Activated CD4-positive, alpha-beta T cell treated with anti-CD3 and anti-CD28 coated beads for 36 hours (primary cell): ENCODE data around the gene SDK1. TPM values are rescaled to one million over a fixed set of nuclear protein-coding genes. Genes with fewer than 3 reads are reported as not detected.

ENCODE experiments used
- ATAC-seq: fragments of 200-7000 bp; cut with Tn5 transposase; one replicate; pipeline ENCODE4 v1.10.0; 2021; ENCODE audit warnings: mild to moderate bottlenecking, moderate library complexity
- CTCF ChIA-PET: fragments of 350-600 bp; sonication (Branson Sonifier 250); formaldehyde crosslinking; loops from one replicate; lab custom pipeline; 2021; ENCODE audit warnings: antibody characterized with exemption; lab: Charles Lee
- POLR2A ChIA-PET: fragments of 350-600 bp; sonication (Branson Sonifier 250); formaldehyde crosslinking; loops from one replicate; lab custom pipeline; 2021; ENCODE audit warnings: antibody characterized with exemption, inconsistent platforms; lab: Charles Lee
- DNase-seq: peaks from one replicate; pipeline ENCODE4 v3.0.0-alpha.2; 2020
- H3K27ac Mint-ChIP-seq: one replicate; pipeline ENCODE4 v1.8.0; 2021; ENCODE audit warnings: mixed read lengths
- H3K27me3 Mint-ChIP-seq: one replicate; pipeline ENCODE4 v1.8.0; 2021; ENCODE audit warnings: mixed read lengths
- H3K36me3 Mint-ChIP-seq: one replicate; pipeline ENCODE4 v1.8.0; 2021; ENCODE audit warnings: low read depth, mixed read lengths
- H3K4me1 Mint-ChIP-seq: one replicate; pipeline ENCODE4 v1.8.0; 2021; ENCODE audit warnings: mixed read lengths
- H3K4me3 Mint-ChIP-seq: one replicate; pipeline ENCODE4 v1.8.0; 2021; ENCODE audit warnings: mild to moderate bottlenecking, moderate library complexity, mixed read lengths
- H3K9me3 Mint-ChIP-seq: one replicate; pipeline ENCODE4 v1.8.0; 2021; ENCODE audit warnings: low read depth, mixed read lengths
- intact Hi-C, 2 experiments: fragments of 100-400 bp; cut with DNase I in 1 of 2; cut with micrococcal nuclease in 1 of 2; formaldehyde crosslinking; loops; one replicate each; pipeline versions ENCODE4 v1.14.2 to v1.15.1; 2022 to 2024; cut with DNase I, micrococcal nuclease
- total RNA-seq, 2 experiments: library from RNA; stranded (reverse); gene quantifications; one replicate each; pipeline ENCODE4 v1.2.3, GENCODE V29; 2021

Gene SDK1
- total RNA-seq, 2 experiments from 2014 or later, result 1.1 to 1.9 TPM

GRCh38 chr7:4069268-4070095 lies 768.4 kb downstream of the SDK1 start:
- POLR2A ChIA-PET, result no interaction called here
- no peaks in the 10 kb centered on the region for H3K27me3 Mint-ChIP-seq
- no peaks in the 10 kb centered on the region for H3K36me3 Mint-ChIP-seq
- CTCF ChIA-PET, result no interaction called here
- H3K9me3 Mint-ChIP-seq, result no peaks in the 10 kb centered on the region
- intact Hi-C loops, result no loop called here
- H3K4me1 Mint-ChIP-seq, result peaks cover 11% of the 10 kb centered on the region
- ATAC-seq (no peak), DNase-seq (no peak)
- H3K27ac Mint-ChIP-seq, result no peak overlapping the region
- no peak overlapping the region for H3K4me3 Mint-ChIP-seq

GRCh38 chr7:4070214-4070613 lies 769.2 kb downstream of the SDK1 start:
- no peak overlapping the region for H3K4me3 Mint-ChIP-seq

GRCh38 chr7:4071370-4072058 lies 770.5 kb downstream of the SDK1 start:
- Mint-ChIP-seq H3K27me3 (no peaks in the 10 kb centered on the region), H3K9me3 (no peaks in the 10 kb centered on the region), H3K4me1 (no peaks in the 10 kb centered on the region), H3K27ac (no peak overlapping the region), H3K4me3 (no peak overlapping the region), H3K36me3 (no peaks in the 10 kb centered on the region)
- intact Hi-C loops, result no loop called here
- no peak for ATAC-seq
- ChIA-PET CTCF (no interaction called here), POLR2A (no interaction called here)
- no peak for DNase-seq

More at GRCh38 chr7:4070214-4070613, 769.2 kb downstream of the SDK1 start:
- POLR2A ChIA-PET, result interaction anchor here (0.6 kb wide), 1 partner anchor 389 kb away, joined by 4 read pairs; no protein-coding TSS in a partner anchor
- Mint-ChIP-seq H3K4me1 (peaks cover 4% of the 10 kb centered on the region), H3K27me3 (no peaks in the 10 kb centered on the region), H3K27ac (no peak overlapping the region), H3K9me3 (no peaks in the 10 kb centered on the region), H3K36me3 (no peaks in the 10 kb centered on the region)
- no peak for DNase-seq
- CTCF ChIA-PET, result no interaction called here
- ATAC-seq, result no peak
- intact Hi-C loops, result no loop called here

GRCh38 chr7:4072161-4072925 lies 771.3 kb downstream of the SDK1 start:
- H3K27me3 Mint-ChIP-seq, result no peaks in the 10 kb centered on the region
- ATAC-seq (no peak), DNase-seq (no peak)
- no peaks in the 10 kb centered on the region for H3K9me3 Mint-ChIP-seq
- intact Hi-C loops, result no loop called here
- POLR2A ChIA-PET, result no interaction called here
- no peaks in the 10 kb centered on the region for H3K36me3 Mint-ChIP-seq
- H3K4me3 Mint-ChIP-seq, result no peak overlapping the region
- CTCF ChIA-PET, result no interaction called here
- H3K27ac Mint-ChIP-seq, result no peak overlapping the region
- no peaks in the 10 kb centered on the region for H3K4me1 Mint-ChIP-seq

- Mint-ChIP-seq H3K9me3 (no peaks in the 10 kb centered on the region), H3K27me3 (no peaks in the 10 kb centered on the region), H3K27ac (no peak overlapping the region), H3K36me3 (no peaks in the 10 kb centered on the region), H3K4me3 (no peak overlapping the region), H3K4me1 (no peaks in the 10 kb centered on the region)
- no peak for ATAC-seq
- no peak for DNase-seq
- CTCF ChIA-PET, result no interaction called here
- intact Hi-C loops, result no loop called here
- POLR2A ChIA-PET, result no interaction called here
Measured at GRCh38 chr7:4073052-4073451, 772.0 kb downstream of the SDK1 start.

- Mint-ChIP-seq H3K27ac (no peak overlapping the region), H3K27me3 (no peaks in the 10 kb centered on the region), H3K36me3 (no peaks in the 10 kb centered on the region), H3K9me3 (no peaks in the 10 kb centered on the region), H3K4me3 (no peak overlapping the region), H3K4me1 (no peaks in the 10 kb centered on the region)
- DNase-seq (no peak), ATAC-seq (no peak)
- ChIA-PET CTCF (no interaction called here), POLR2A (no interaction called here)
- intact Hi-C loops, result no loop called here
Measured at GRCh38 chr7:4073750-4074149, 772.7 kb downstream of the SDK1 start.

GRCh38 chr7:4074407-4074806 lies 773.4 kb downstream of the SDK1 start:
- CTCF ChIA-PET, result no interaction called here
- DNase-seq (no peak), ATAC-seq (no peak)
- H3K27ac Mint-ChIP-seq, result no peak overlapping the region
- H3K9me3 Mint-ChIP-seq, result no peaks in the 10 kb centered on the region
- H3K36me3 Mint-ChIP-seq, result no peaks in the 10 kb centered on the region
- H3K27me3 Mint-ChIP-seq, result no peaks in the 10 kb centered on the region
- no peaks in the 10 kb centered on the region for H3K4me1 Mint-ChIP-seq
- POLR2A ChIA-PET, result no interaction called here
- no peak overlapping the region for H3K4me3 Mint-ChIP-seq
- intact Hi-C loops, result no loop called here

GRCh38 chr7:4074994-4075393 lies 773.9 kb downstream of the SDK1 start:
- Mint-ChIP-seq H3K36me3 (no peaks in the 10 kb centered on the region), H3K27me3 (no peaks in the 10 kb centered on the region), H3K9me3 (no peaks in the 10 kb centered on the region), H3K4me1 (no peaks in the 10 kb centered on the region), H3K27ac (no peak overlapping the region), H3K4me3 (no peak overlapping the region)
- DNase-seq, result no peak
- no peak for ATAC-seq
- ChIA-PET CTCF (no interaction called here), POLR2A (interaction anchor here (0.6 kb wide), 1 partner anchor 56 kb away, joined by 3 read pairs; no protein-coding TSS in a partner anchor)
- intact Hi-C loops, result no loop called here

- no peaks in the 10 kb centered on the region for H3K9me3 Mint-ChIP-seq
- CTCF ChIA-PET, result no interaction called here
Measured at GRCh38 chr7:4076701-4077294, 775.7 kb downstream of the SDK1 start.

GRCh38 chr7:4077980-4078379 lies 776.9 kb downstream of the SDK1 start:
- Mint-ChIP-seq H3K27ac (no peak overlapping the region), H3K4me3 (no peak overlapping the region), H3K36me3 (no peaks in the 10 kb centered on the region), H3K9me3 (no peaks in the 10 kb centered on the region), H3K4me1 (peaks cover 2% of the 10 kb centered on the region), H3K27me3 (no peaks in the 10 kb centered on the region)
- DNase-seq (no peak), ATAC-seq (no peak)
- intact Hi-C loops, result no loop called here
- ChIA-PET CTCF (no interaction called here), POLR2A (no interaction called here)

More at GRCh38 chr7:4076701-4077294, 775.7 kb downstream of the SDK1 start:
- no peak for DNase-seq
- no peak for ATAC-seq
- POLR2A ChIA-PET, result no interaction called here
- intact Hi-C loops, result no loop called here
- no peaks in the 10 kb centered on the region for H3K4me1 Mint-ChIP-seq
- no peaks in the 10 kb centered on the region for H3K27me3 Mint-ChIP-seq
- no peak overlapping the region for H3K27ac Mint-ChIP-seq
- H3K4me3 Mint-ChIP-seq, result no peak overlapping the region
- no peaks in the 10 kb centered on the region for H3K36me3 Mint-ChIP-seq

- Mint-ChIP-seq H3K9me3 (no peaks in the 10 kb centered on the region), H3K36me3 (no peaks in the 10 kb centered on the region), H3K4me1 (peaks cover 4% of the 10 kb centered on the region), H3K27me3 (no peaks in the 10 kb centered on the region), H3K4me3 (no peak overlapping the region), H3K27ac (no peak overlapping the region)
- POLR2A ChIA-PET, result no interaction called here
- ATAC-seq, result no peak
- no peak for DNase-seq
- intact Hi-C loops, result no loop called here
- CTCF ChIA-PET, result no interaction called here
Measured at GRCh38 chr7:4078580-4078979, 777.5 kb downstream of the SDK1 start.
